Vein endothelial cell (primary cell): Measurements from ENCODE around the gene DENND4A. TPM values are rescaled to one million over a fixed set of nuclear protein-coding genes. Genes with fewer than 3 reads are reported as not detected.

ENCODE experiments used
- small RNA-seq: library from RNA; depleted of rRNA; stranded (forward); fragments of <200 nt; gene quantifications from one replicate; pipeline ENCODE3, GENCODE V24; 2012
- total RNA-seq: library from RNA; depleted of rRNA; stranded (reverse); fragments of >200 nt; gene quantifications from 2 replicates; pipeline ENCODE4 v1.2.3, GENCODE V29; 2012

The DENND4A gene
- 30.2 and 31.4 TPM in 2 replicates for total RNA-seq

DNA sequence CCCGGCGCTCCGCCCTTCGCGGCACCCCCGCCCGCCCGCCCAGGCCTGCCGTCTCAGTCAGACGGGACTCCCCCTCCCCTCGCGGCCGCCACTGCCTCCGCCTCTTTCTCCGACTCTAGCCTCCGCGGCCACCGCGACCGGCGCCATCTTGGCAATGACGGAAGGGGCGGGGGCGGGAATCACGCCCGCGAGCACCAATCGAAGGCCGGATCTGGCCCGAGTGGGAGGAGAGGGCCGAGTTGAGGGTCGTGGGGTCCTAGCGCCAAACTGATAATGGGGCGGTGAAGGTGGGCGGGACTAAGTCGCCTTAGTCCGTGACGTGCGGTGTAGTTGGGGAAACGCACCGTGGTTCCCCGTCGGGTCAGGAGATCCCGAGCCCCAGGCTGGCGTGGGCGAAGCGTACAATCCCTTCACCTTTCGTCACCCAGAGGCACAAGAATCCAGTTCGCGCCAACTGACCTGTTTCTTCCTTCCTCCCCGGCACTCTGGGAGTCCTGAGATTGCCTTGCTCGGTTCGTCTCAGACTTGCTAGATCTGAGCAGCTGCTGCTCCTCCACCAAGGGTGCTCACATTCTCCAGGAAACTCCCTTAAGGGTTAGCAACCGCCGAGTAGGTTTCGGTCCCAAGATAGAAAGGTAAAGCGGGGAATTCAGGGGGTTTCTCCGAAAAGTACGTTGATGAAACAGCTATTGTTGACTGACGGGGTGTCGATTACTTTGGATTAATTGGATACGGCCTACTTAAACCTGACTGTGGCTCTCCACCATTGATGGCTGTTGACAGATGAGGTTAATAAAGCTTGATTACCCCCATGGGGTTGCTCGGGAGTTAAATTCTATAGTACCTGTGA is at the start of gene DENND4A:
Gene DENND4A (minus strand): TSS at position 156 of the 850 bp plus-strand sequence. CDS start 35,843 bp downstream, outside the sequence.

GRCh38 chr15:65621638-65622037 is 170.5 kb downstream of the DENND4A start, which contains the start of gene SLC24A1:
Gene SLC24A1, plus strand, starts transcription at chr15:65621938. Its CDS starts 2,143 bp downstream, at chr15:65624081.

GRCh38 chr15:65610871-65611718 is 181.0 kb downstream of the DENND4A start, which contains the start of gene INTS14:
Gene INTS14, minus strand, starts transcription at chr15:65611131. Its CDS starts 3,751 bp downstream, at chr15:65607380.

Small RNAs within 50 kb of the gene (small RNA-seq; reads per million reads assigned to genes)
- gene MIR4511 = 0.27 reads per million, percentile 4 among the genes with 10 or more reads in this experiment
- gene SNORD13E = not detected

Other genes with a start within 250 kb of the DENND4A start
- gene INTS14, start 181.2 kb downstream of the DENND4A start, total RNA-seq = 41.5 and 44.7 TPM in 2 replicates
- 9.2 and 13.7 TPM in 2 replicates for gene SLC24A1, start 170.4 kb downstream of the DENND4A start, total RNA-seq
- 248 and 436 TPM in 2 replicates for gene RAB11A, start 77.2 kb upstream of the DENND4A start, total RNA-seq